Ishikawa (cell line): ENCODE data around the gene C2orf69.

Source experiments
- CEBPB ChIP-seq: IDR thresholded peaks from 2 replicates; pipeline ENCODE4 v1.6.1; 2012
- CREB1 ChIP-seq: IDR thresholded peaks from 2 replicates; pipeline ENCODE4 v1.6.1; 2012; ENCODE audit warnings: low read depth
- EGR1 ChIP-seq: IDR thresholded peaks from 2 replicates; pipeline ENCODE4 v1.6.1; 2012
- EP300 ChIP-seq: IDR thresholded peaks from 2 replicates; pipeline ENCODE4 v1.6.1; 2012; ENCODE audit warnings: borderline replicate concordance
- FOXM1 ChIP-seq: IDR thresholded peaks from 2 replicates; pipeline ENCODE4 v1.6.1; 2012; ENCODE audit warnings: low read depth, borderline replicate concordance
- NFIC ChIP-seq: IDR thresholded peaks from 2 replicates; pipeline ENCODE4 v1.6.1; 2012
- RAD21 ChIP-seq: IDR thresholded peaks from 2 replicates; pipeline ENCODE4 v1.6.1; 2012; ENCODE audit warnings: low read depth
- TAF1 ChIP-seq: IDR thresholded peaks from 2 replicates; pipeline ENCODE4 v1.6.1; 2012; ENCODE audit warnings: low read depth, mild to moderate bottlenecking
- TCF12 ChIP-seq: IDR thresholded peaks from 2 replicates; pipeline ENCODE4 v1.6.1; 2012; ENCODE audit warnings: low read depth
- TEAD4 ChIP-seq: IDR thresholded peaks from 2 replicates; pipeline ENCODE4 v1.6.1; 2012
- YY1 ChIP-seq: IDR thresholded peaks from 2 replicates; pipeline ENCODE4 v1.6.1; 2012; ENCODE audit warnings: low read depth
- ZBTB7A ChIP-seq: IDR thresholded peaks from 2 replicates; pipeline ENCODE4 v1.6.1; 2012; ENCODE audit warnings: low read depth
- TF ChIP-seq, protein P1 (sequence below): IDR thresholded peaks from 2 replicates; pipeline ENCODE4 v1.6.1; 2012; ENCODE audit warnings: low read depth, mild to moderate bottlenecking
- TF ChIP-seq, protein P2 (sequence below): IDR thresholded peaks from 2 replicates; pipeline ENCODE4 v1.6.1; 2012
- TF ChIP-seq, protein P3 (sequence below): IDR thresholded peaks from 2 replicates; pipeline ENCODE4 v1.6.1; 2012

The C2orf69 gene

DNA sequence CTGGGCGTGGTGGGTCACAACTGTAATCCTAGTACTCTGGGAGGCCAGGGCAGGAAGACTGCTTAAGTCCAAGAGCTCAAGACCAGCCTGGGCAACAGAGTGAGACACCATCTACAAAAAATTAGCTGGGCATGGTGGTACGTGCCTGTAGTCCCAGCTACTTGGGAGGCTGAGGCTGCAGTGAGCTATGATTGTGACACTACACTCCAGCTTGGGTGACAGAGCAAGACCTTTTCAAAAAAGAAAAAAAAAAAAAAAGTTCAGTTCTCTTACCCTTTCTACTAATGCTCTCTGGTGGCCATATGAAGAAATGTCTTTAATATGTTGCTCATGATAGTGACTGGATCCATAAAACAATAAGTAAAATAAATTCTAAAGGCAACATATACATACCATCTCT is 29.3 kb downstream of the C2orf69 start:
- TF ChIP-seq ZBTB7A (no peak), FOXM1 (no peak), CEBPB (no peak), NFIC (no peak), EGR1 (no peak), TEAD4 (no peak), EP300 (no peak), TCF12 (no peak)
- TF ChIP-seq, protein P1, sequence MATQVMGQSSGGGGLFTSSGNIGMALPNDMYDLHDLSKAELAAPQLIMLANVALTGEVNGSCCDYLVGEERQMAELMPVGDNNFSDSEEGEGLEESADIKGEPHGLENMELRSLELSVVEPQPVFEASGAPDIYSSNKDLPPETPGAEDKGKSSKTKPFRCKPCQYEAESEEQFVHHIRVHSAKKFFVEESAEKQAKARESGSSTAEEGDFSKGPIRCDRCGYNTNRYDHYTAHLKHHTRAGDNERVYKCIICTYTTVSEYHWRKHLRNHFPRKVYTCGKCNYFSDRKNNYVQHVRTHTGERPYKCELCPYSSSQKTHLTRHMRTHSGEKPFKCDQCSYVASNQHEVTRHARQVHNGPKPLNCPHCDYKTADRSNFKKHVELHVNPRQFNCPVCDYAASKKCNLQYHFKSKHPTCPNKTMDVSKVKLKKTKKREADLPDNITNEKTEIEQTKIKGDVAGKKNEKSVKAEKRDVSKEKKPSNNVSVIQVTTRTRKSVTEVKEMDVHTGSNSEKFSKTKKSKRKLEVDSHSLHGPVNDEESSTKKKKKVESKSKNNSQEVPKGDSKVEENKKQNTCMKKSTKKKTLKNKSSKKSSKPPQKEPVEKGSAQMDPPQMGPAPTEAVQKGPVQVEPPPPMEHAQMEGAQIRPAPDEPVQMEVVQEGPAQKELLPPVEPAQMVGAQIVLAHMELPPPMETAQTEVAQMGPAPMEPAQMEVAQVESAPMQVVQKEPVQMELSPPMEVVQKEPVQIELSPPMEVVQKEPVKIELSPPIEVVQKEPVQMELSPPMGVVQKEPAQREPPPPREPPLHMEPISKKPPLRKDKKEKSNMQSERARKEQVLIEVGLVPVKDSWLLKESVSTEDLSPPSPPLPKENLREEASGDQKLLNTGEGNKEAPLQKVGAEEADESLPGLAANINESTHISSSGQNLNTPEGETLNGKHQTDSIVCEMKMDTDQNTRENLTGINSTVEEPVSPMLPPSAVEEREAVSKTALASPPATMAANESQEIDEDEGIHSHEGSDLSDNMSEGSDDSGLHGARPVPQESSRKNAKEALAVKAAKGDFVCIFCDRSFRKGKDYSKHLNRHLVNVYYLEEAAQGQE = no peak
- TF ChIP-seq, protein P2, sequence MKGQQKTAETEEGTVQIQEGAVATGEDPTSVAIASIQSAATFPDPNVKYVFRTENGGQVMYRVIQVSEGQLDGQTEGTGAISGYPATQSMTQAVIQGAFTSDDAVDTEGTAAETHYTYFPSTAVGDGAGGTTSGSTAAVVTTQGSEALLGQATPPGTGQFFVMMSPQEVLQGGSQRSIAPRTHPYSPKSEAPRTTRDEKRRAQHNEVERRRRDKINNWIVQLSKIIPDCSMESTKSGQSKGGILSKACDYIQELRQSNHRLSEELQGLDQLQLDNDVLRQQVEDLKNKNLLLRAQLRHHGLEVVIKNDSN = no peak
- TF ChIP-seq, protein P3, sequence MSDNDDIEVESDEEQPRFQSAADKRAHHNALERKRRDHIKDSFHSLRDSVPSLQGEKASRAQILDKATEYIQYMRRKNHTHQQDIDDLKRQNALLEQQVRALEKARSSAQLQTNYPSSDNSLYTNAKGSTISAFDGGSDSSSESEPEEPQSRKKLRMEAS = no peak

DNA sequence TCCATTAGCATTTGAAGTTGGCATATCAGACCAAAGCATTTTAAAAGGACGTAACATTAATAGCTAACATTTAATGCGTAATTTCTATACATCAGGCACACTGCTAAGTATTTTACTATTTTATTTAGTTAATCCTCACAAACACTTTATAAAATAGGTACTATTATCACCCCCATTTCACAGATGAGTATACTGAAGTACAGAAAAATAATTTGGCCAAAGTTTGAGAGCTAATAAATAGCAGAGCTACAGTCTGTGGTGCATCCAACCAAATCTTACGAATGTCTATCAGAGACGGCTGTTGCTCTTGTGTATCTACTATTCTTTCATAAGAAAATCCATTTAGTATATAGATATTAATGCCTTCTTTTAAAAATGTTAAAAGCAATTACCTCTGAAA is 32.3 kb downstream of the C2orf69 start:
- TF ChIP-seq, protein P1 = no peak
- TF ChIP-seq FOXM1 (no peak), TEAD4 (no peak), RAD21 (no peak), CEBPB (no peak), ZBTB7A (no peak), TCF12 (no peak), TAF1 (no peak)
- TF ChIP-seq, protein P2 = no peak

DNA sequence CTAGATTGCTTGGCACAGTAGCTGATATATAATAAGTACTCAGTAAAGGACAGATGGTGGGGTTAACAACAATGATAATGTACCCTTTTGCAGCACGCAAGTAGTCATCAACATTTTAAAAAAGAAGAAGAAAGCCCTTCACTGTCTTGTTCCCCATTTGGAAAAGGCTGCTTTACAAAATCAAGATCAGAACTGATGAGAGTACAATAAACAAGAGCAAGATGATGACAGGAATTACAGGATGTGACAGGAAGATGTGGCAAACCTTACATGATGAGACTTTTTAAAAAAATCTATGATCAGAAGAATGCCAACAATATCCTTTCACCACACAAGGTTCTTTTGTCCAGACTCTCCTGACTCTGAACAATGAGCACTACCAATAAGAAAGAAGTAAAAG is 35.1 kb downstream of the C2orf69 start:
- TF ChIP-seq CEBPB (no peak), TAF1 (no peak), TCF12 (no peak), EGR1 (no peak), NFIC (no peak), ZBTB7A (no peak), CREB1 (no peak), FOXM1 (no peak), EP300 (no peak), RAD21 (no peak), YY1 (no peak), TEAD4 (no peak)
- TF ChIP-seq, protein P1 = no peak
- TF ChIP-seq, protein P2 = no peak
- TF ChIP-seq, protein P3 = no peak

DNA sequence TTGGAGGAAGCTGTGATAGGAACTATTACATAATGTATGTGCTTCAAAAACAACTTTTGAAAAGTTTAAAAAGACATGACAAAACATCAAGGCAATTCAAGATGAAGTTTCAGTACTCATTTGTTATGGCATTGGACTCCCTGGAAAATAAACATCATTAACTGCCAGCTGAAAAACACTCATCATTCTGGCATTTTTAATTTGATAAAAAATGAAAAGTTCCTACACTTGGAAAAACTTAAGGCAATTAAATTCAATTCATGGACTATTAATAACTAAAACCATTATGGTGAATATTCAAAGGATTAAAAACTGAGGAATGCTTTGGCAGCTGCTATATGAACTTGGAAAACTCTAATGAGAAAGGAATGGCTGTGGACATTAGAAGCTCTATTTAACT is 35.7 kb downstream of the C2orf69 start:
- TF ChIP-seq RAD21 = no peak
- TF ChIP-seq, protein P2 = no peak
- TF ChIP-seq EP300 = no peak
- TF ChIP-seq CREB1 = no peak
- no peak for TF ChIP-seq ZBTB7A
- TF ChIP-seq FOXM1 = no peak
- no peak for TF ChIP-seq TEAD4
- TF ChIP-seq EGR1 = no peak
- no peak for TF ChIP-seq CEBPB
- TF ChIP-seq TCF12 = no peak
